Measurements from ENCODE around the gene IL20RA. TPM values are rescaled to one million over a fixed set of nuclear protein-coding genes. Genes with fewer than 3 reads are reported as not detected.

The IL20RA gene
- total RNA-seq, 4 donors from 2014 or later: 0.47 to 2.5 (median 1.7) TPM; not detected in 1

DNA sequence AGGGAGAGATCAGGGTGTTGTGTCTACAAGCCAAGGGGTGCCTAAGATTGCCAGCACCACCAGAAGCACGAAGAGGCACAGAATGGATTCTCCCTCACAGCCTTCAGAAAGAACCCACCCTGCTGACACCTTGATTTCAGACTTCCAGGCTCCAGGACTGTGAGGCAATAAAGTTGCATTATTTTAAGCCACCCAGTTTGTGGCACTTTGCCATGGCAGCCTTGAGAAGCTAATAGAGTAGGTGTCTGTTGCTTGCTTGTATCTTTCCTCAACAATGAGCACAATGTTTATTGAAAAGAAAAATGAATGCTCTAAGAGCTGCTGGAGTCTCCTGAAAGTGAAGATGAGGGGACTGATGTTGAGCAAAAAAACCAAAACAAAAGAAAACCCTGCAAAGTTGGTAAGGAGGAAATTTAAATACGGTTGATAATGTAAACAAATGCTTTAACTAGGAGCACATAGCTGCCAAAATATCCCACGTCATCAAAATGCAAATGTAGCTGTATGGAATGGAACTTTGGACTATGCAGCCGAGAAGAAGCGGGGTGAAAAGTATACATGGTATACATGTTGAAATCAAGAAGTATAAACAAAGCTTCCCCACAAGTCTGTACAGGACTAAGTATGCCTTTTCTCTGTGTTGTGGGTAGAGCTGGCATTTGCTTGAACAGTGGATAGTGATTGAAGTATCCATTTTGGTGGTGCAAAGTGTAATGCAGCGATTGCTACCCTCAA is 8.0 kb downstream of the IL20RA start:
- no peaks in the 10 kb centered on the region for H3K36me3 ChIP-seq
- H3K4me3 ChIP-seq: no peak overlapping the region
- no peak overlapping the region for H3K27ac ChIP-seq
- TF ChIP-seq CTCF (IDR thresholded peaks at IDR 0.05): no peak
- no peak for TF ChIP-seq POLR2A (IDR thresholded peaks at IDR 0.05)
- H3K9me3 ChIP-seq: no peaks in the 10 kb centered on the region
- no peaks in the 10 kb centered on the region for H3K4me1 ChIP-seq
- H3K27me3 ChIP-seq: no peaks in the 10 kb centered on the region
- DNase-seq: no peak

DNA sequence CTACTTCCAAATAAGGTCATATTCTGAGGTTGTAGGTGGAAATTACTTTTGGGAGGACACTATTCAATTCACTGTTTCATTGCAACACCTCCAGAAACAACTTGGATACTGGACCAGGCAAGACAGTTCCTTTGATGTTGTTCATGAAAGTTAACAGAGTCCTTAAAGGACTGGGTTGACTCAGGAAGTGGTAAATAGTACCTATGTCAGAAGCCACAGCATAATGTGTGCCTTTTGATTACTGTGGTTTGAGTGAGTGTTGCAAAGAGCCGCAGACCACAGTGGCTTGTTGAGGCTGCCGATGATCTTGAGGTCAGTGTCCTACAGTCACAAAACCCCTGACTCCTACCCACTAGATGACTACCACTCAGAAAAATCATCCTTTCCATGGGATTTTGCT is 10.9 kb downstream of the IL20RA start:
- Histone ChIP-seq H3K27me3 (no peaks in the 10 kb centered on the region), H3K4me1 (no peaks in the 10 kb centered on the region), H3K9me3 (no peaks in the 10 kb centered on the region), H3K36me3 (no peaks in the 10 kb centered on the region), H3K27ac (no peak overlapping the region), H3K4me3 (no peak overlapping the region)
- DNase-seq: peak in 2 of 3 donors; percentile 32 to 76
- TF ChIP-seq POLR2A (IDR thresholded peaks at IDR 0.05) (no peak), CTCF (IDR thresholded peaks at IDR 0.05) (no peak)

DNA sequence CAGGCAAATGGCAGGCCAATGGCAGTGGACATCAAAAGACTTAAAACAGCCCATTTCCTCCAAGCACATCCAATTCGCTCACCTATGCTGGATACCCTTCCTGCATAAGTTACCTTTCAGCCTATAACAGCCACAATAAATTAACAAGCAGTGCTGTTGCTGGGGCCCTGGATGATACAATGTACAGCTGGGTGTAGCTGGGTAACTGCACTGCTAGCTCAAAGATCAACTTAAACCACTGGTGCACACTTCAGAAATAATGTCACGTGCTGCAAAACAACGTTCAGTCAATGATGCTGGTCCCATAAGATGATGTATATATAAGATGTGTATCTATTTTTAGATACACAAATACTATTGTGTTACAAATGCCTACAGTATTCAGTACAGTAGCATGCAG is 13.6 kb downstream of the IL20RA start:
- Histone ChIP-seq H3K4me3 (no peak overlapping the region), H3K27ac (no peak overlapping the region), H3K9me3 (no peaks in the 10 kb centered on the region), H3K27me3 (no peaks in the 10 kb centered on the region), H3K4me1 (no peaks in the 10 kb centered on the region), H3K36me3 (no peaks in the 10 kb centered on the region)
- no peak for DNase-seq
- TF ChIP-seq POLR2A (IDR thresholded peaks at IDR 0.05) (no peak), CTCF (IDR thresholded peaks at IDR 0.05) (no peak)

DNA sequence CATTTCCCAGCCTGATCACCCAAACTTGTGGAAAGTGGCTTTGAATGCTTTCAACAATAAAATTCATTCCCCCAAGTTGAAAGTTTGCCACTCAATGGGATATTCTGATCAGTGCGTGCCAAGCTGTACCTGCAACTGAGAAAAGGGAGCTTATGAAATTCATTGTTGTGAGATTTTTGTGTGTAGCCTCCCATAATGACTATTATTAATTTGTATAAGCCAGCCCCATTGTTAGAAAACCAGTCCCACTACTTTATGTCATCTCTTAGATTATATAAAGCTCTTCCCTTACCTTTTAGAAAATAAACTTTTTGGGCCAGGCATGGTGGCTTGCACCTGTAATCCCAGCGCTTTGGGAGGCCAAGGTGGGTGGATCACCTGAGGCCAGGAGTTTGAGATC is 15.9 kb downstream of the IL20RA start:
- no peaks in the 10 kb centered on the region for H3K9me3 ChIP-seq
- no peak for DNase-seq
- no peaks in the 10 kb centered on the region for H3K36me3 ChIP-seq
- no peak overlapping the region for H3K27ac ChIP-seq
- no peaks in the 10 kb centered on the region for H3K27me3 ChIP-seq
- H3K4me3 ChIP-seq: no peak overlapping the region
- TF ChIP-seq CTCF (IDR thresholded peaks at IDR 0.05) (no peak), POLR2A (IDR thresholded peaks at IDR 0.05) (no peak)
- H3K4me1 ChIP-seq: no peaks in the 10 kb centered on the region

- no peak overlapping the region for H3K4me3 ChIP-seq
- no peaks in the 10 kb centered on the region for H3K36me3 ChIP-seq
- no peak overlapping the region for H3K27ac ChIP-seq
- TF ChIP-seq CTCF (IDR thresholded peaks at IDR 0.05): no peak
- no peak for TF ChIP-seq POLR2A (IDR thresholded peaks at IDR 0.05)
- DNase-seq: no peak
- H3K27me3 ChIP-seq: no peaks in the 10 kb centered on the region
- no peaks in the 10 kb centered on the region for H3K4me1 ChIP-seq
- H3K9me3 ChIP-seq: no peaks in the 10 kb centered on the region
These were observed 18.7 kb downstream of the IL20RA start for GRCh38 chr6:137025786-137026730.
